ENCODE data around the gene KLF16. TPM values are rescaled to one million over a fixed set of nuclear protein-coding genes. Genes with fewer than 3 reads are reported as not detected.
"Not testable (repeated sequence)": the region's sequence is repeated elsewhere in the genome, so short reads cannot be mapped to it uniquely, and the experiment has no call there.

Gene KLF16
- total RNA-seq, 2 donors from 2014 or later = 26.4 to 27.5 TPM

GRCh38 chr19:1901940-1902404 lies 38.6 kb upstream of the KLF16 start:
- no peak overlapping the region for H3K4me3 Mint-ChIP-seq
- peaks cover 43% of the 10 kb centered on the region for H3K4me1 Mint-ChIP-seq (ENCODE audit: low read depth)
- no peaks in the 10 kb centered on the region for H3K9me3 Mint-ChIP-seq
- H3K36me3 Mint-ChIP-seq (ENCODE audit: insufficient read depth in 2 of 2) = no peaks in the 10 kb centered on the region
- no peak overlapping the region for H3K27ac Mint-ChIP-seq
- H3K27me3 Mint-ChIP-seq (ENCODE audit: low read depth) = no peaks in the 10 kb centered on the region
- no peak for ATAC-seq (replicated peaks in 1 of 2)
- no peak for DNase-seq

- DNase-seq (no peak), ATAC-seq (replicated peaks in 1 of 2) (no peak)
- Mint-ChIP-seq H3K27me3 (ENCODE audit: low read depth) (no peaks in the 10 kb centered on the region), H3K9me3 (no peaks in the 10 kb centered on the region), H3K4me1 (ENCODE audit: low read depth) (peaks cover 47% of the 10 kb centered on the region), H3K27ac (peak overlapping the region; percentile 68), H3K4me3 (peak overlapping the region; percentile 92 to 94), H3K36me3 (ENCODE audit: insufficient read depth in 2 of 2) (no peaks in the 10 kb centered on the region)
Measured at GRCh38 chr19:1896508-1896907, 33.1 kb upstream of the KLF16 start.

GRCh38 chr19:1893791-1894190 lies 30.4 kb upstream of the KLF16 start:
- H3K4me3 Mint-ChIP-seq = peak overlapping the region; percentile 9 to 64
- no peak overlapping the region for H3K27ac Mint-ChIP-seq
- H3K27me3 Mint-ChIP-seq (ENCODE audit: low read depth) = no peaks in the 10 kb centered on the region
- DNase-seq (no peak), ATAC-seq (replicated peaks in 1 of 2) (no peak)
- H3K36me3 Mint-ChIP-seq (ENCODE audit: insufficient read depth in 2 of 2) = no peaks in the 10 kb centered on the region
- peaks cover 47% of the 10 kb centered on the region for H3K4me1 Mint-ChIP-seq (ENCODE audit: low read depth)
- no peaks in the 10 kb centered on the region for H3K9me3 Mint-ChIP-seq

GRCh38 chr19:1889907-1890306 lies 26.5 kb upstream of the KLF16 start:
- no peak overlapping the region for H3K4me3 Mint-ChIP-seq
- no peaks in the 10 kb centered on the region for H3K36me3 Mint-ChIP-seq (ENCODE audit: insufficient read depth in 2 of 2)
- no peak for ATAC-seq (replicated peaks in 1 of 2)
- DNase-seq = no peak
- no peaks in the 10 kb centered on the region for H3K9me3 Mint-ChIP-seq
- H3K27ac Mint-ChIP-seq = no peak overlapping the region
- H3K4me1 Mint-ChIP-seq (ENCODE audit: low read depth) = peaks cover 20% of the 10 kb centered on the region
- no peaks in the 10 kb centered on the region for H3K27me3 Mint-ChIP-seq (ENCODE audit: low read depth)

- H3K27ac Mint-ChIP-seq = no peak overlapping the region
- ATAC-seq (replicated peaks in 1 of 2) (no peak), DNase-seq (no peak)
- H3K27me3 Mint-ChIP-seq (ENCODE audit: low read depth) = no peaks in the 10 kb centered on the region
- H3K36me3 Mint-ChIP-seq (ENCODE audit: insufficient read depth in 2 of 2) = peaks cover 5 to 11% of the 10 kb centered on the region in 2 donors
- no peaks in the 10 kb centered on the region for H3K9me3 Mint-ChIP-seq
- no peak overlapping the region for H3K4me3 Mint-ChIP-seq
- H3K4me1 Mint-ChIP-seq (ENCODE audit: low read depth) = peaks cover 18% of the 10 kb centered on the region
Measured at GRCh38 chr19:1888385-1888784, 25.0 kb upstream of the KLF16 start.

GRCh38 chr19:1886360-1886759 lies 23.0 kb upstream of the KLF16 start:
- DNase-seq, H3K4me3 Mint-ChIP-seq: not testable (repeated sequence)

GRCh38 chr19:1885398-1886119 lies 22.2 kb upstream of the KLF16 start, which contains the start of gene ABHD17A:
TSS of gene ABHD17A (minus strand) at chr19:1885496. CDS start at chr19:1881566, 3,930 bp downstream.
- Mint-ChIP-seq H3K27ac (peak within 1 kb of the TSS; percentile 90), H3K4me1 (ENCODE audit: low read depth) (peaks cover 33% of the 10 kb centered on the region), H3K36me3 (ENCODE audit: insufficient read depth in 2 of 2) (peaks cover 5 to 15% of the 10 kb centered on the region in 2 donors), H3K4me3 (peak within 1 kb of the TSS; percentile 96 to 99)
- DNase-seq = peak; percentile 94 to 96
- H3K27me3 Mint-ChIP-seq (ENCODE audit: low read depth); H3K9me3 Mint-ChIP-seq: not testable (repeated sequence)
- peak; percentile 88 to 89 for ATAC-seq (replicated peaks in 1 of 2)

More at GRCh38 chr19:1886360-1886759, 23.0 kb upstream of the KLF16 start:
- ATAC-seq (replicated peaks in 1 of 2); H3K9me3 Mint-ChIP-seq; H3K27me3 Mint-ChIP-seq (ENCODE audit: low read depth); H3K27ac Mint-ChIP-seq: not testable (repeated sequence)
- Mint-ChIP-seq H3K36me3 (ENCODE audit: insufficient read depth in 2 of 2) (peaks cover 5 to 15% of the 10 kb centered on the region in 2 donors), H3K4me1 (ENCODE audit: low read depth) (peaks cover 33% of the 10 kb centered on the region)

- peak overlapping the region; percentile 96 to 99 for H3K4me3 Mint-ChIP-seq
- peak in 1 of 2 donors; percentile 7 for ATAC-seq (replicated peaks in 1 of 2)
- peaks cover 5 to 15% of the 10 kb centered on the region in 2 donors for H3K36me3 Mint-ChIP-seq (ENCODE audit: insufficient read depth in 2 of 2)
- H3K27ac Mint-ChIP-seq = peak overlapping the region; percentile 90
- H3K27me3 Mint-ChIP-seq (ENCODE audit: low read depth) = no peaks in the 10 kb centered on the region
- no peak for DNase-seq
- H3K9me3 Mint-ChIP-seq = no peaks in the 10 kb centered on the region
- H3K4me1 Mint-ChIP-seq (ENCODE audit: low read depth) = peaks cover 33% of the 10 kb centered on the region
Measured at GRCh38 chr19:1884719-1885334, 21.4 kb upstream of the KLF16 start.

- Mint-ChIP-seq H3K9me3 (no peaks in the 10 kb centered on the region), H3K4me1 (ENCODE audit: low read depth) (peaks cover 33% of the 10 kb centered on the region), H3K36me3 (ENCODE audit: insufficient read depth in 2 of 2) (peaks cover 5 to 15% of the 10 kb centered on the region in 2 donors), H3K27me3 (ENCODE audit: low read depth) (no peaks in the 10 kb centered on the region), H3K27ac (peak overlapping the region; percentile 90), H3K4me3 (peak overlapping the region; percentile 96 to 99)
- peak; percentile 6 to 17 for ATAC-seq (replicated peaks in 1 of 2)
- peak; percentile 40 to 43 for DNase-seq
Measured at GRCh38 chr19:1884291-1884718, 20.9 kb upstream of the KLF16 start.

GRCh38 chr19:1883784-1884183 lies 20.4 kb upstream of the KLF16 start:
- Mint-ChIP-seq H3K4me1 (ENCODE audit: low read depth) (peaks cover 33% of the 10 kb centered on the region), H3K27ac (peak overlapping the region; percentile 90), H3K36me3 (ENCODE audit: insufficient read depth in 2 of 2) (peaks cover 5 to 15% of the 10 kb centered on the region in 2 donors), H3K9me3 (no peaks in the 10 kb centered on the region), H3K27me3 (ENCODE audit: low read depth) (no peaks in the 10 kb centered on the region), H3K4me3 (peak overlapping the region; percentile 96 to 99)
- ATAC-seq (replicated peaks in 1 of 2) (peak in 1 of 2 donors; percentile 24), DNase-seq (no peak)

GRCh38 chr19:1882786-1883692 lies 19.7 kb upstream of the KLF16 start:
- Mint-ChIP-seq H3K27me3 (ENCODE audit: low read depth) (no peaks in the 10 kb centered on the region), H3K4me1 (ENCODE audit: low read depth) (peaks cover 33% of the 10 kb centered on the region), H3K9me3 (no peaks in the 10 kb centered on the region), H3K27ac (peak overlapping the region; percentile 90), H3K4me3 (peak overlapping the region; percentile 96 to 99), H3K36me3 (ENCODE audit: insufficient read depth in 2 of 2) (peaks cover 5 to 15% of the 10 kb centered on the region in 2 donors)
- DNase-seq (no peak), ATAC-seq (replicated peaks in 1 of 2) (no peak)

- Mint-ChIP-seq H3K27me3 (ENCODE audit: low read depth) (no peaks in the 10 kb centered on the region), H3K27ac (peak overlapping the region; percentile 90), H3K9me3 (no peaks in the 10 kb centered on the region), H3K36me3 (ENCODE audit: insufficient read depth in 2 of 2) (peaks cover 5 to 15% of the 10 kb centered on the region in 2 donors), H3K4me3 (peak overlapping the region; percentile 96 to 99), H3K4me1 (ENCODE audit: low read depth) (peaks cover 33% of the 10 kb centered on the region)
- ATAC-seq (replicated peaks in 1 of 2) (peak; percentile 60 to 67), DNase-seq (peak; percentile 72 to 77)
Measured at GRCh38 chr19:1882089-1882785, 18.9 kb upstream of the KLF16 start.
